ENCODE measurements around the gene NPAS3.

The NPAS3 gene

GRCh38 chr14:33567731-33568130 is 629.1 kb downstream of the NPAS3 start:
- in situ Hi-C loops (cut with MboI; ENCODE audit: low sequenced_read_pairs), result no loop called here

GRCh38 chr14:33568935-33569579 is 630.4 kb downstream of the NPAS3 start:
- in situ Hi-C loops (cut with MboI; ENCODE audit: low sequenced_read_pairs), result no loop called here

- in situ Hi-C loops (cut with MboI; ENCODE audit: low sequenced_read_pairs), result no loop called here
Measured at GRCh38 chr14:33569821-33570687, 631.4 kb downstream of the NPAS3 start.

- in situ Hi-C loops (cut with MboI; ENCODE audit: low sequenced_read_pairs), result no loop called here
Measured at GRCh38 chr14:33570694-33571310, 632.1 kb downstream of the NPAS3 start.

GRCh38 chr14:33573301-33573880 is 634.7 kb downstream of the NPAS3 start:
- in situ Hi-C loops (cut with MboI; ENCODE audit: low sequenced_read_pairs), result no loop called here

GRCh38 chr14:33576014-33576413 is 637.3 kb downstream of the NPAS3 start:
- in situ Hi-C loops (cut with MboI; ENCODE audit: low sequenced_read_pairs), result no loop called here

GRCh38 chr14:33578461-33579216 is 640.0 kb downstream of the NPAS3 start:
- in situ Hi-C loops (cut with MboI; ENCODE audit: low sequenced_read_pairs), result no loop called here

- in situ Hi-C loops (cut with MboI; ENCODE audit: low sequenced_read_pairs), result no loop called here
Measured at GRCh38 chr14:33580231-33580749, 641.6 kb downstream of the NPAS3 start.

GRCh38 chr14:33580841-33581240 is 642.2 kb downstream of the NPAS3 start:
- in situ Hi-C loops (cut with MboI; ENCODE audit: low sequenced_read_pairs), result no loop called here

- in situ Hi-C loops (cut with MboI; ENCODE audit: low sequenced_read_pairs), result no loop called here
Measured at GRCh38 chr14:33584697-33585096, 646.0 kb downstream of the NPAS3 start.

- in situ Hi-C loops (cut with MboI; ENCODE audit: low sequenced_read_pairs), result no loop called here
Measured at GRCh38 chr14:33586806-33587205, 648.1 kb downstream of the NPAS3 start.

GRCh38 chr14:33587791-33588190 is 649.1 kb downstream of the NPAS3 start:
- in situ Hi-C loops (cut with MboI; ENCODE audit: low sequenced_read_pairs), result no loop called here

- in situ Hi-C loops (cut with MboI; ENCODE audit: low sequenced_read_pairs), result no loop called here
Measured at GRCh38 chr14:33588771-33589170, 650.1 kb downstream of the NPAS3 start.

GRCh38 chr14:33589334-33589733 is 650.7 kb downstream of the NPAS3 start:
- in situ Hi-C loops (cut with MboI; ENCODE audit: low sequenced_read_pairs), result no loop called here

GRCh38 chr14:33590891-33591630 is 652.4 kb downstream of the NPAS3 start:
- in situ Hi-C loops (cut with MboI; ENCODE audit: low sequenced_read_pairs), result no loop called here

GRCh38 chr14:33592297-33592696 is 653.6 kb downstream of the NPAS3 start:
- in situ Hi-C loops (cut with MboI; ENCODE audit: low sequenced_read_pairs), result no loop called here

GRCh38 chr14:33596211-33597080 is 657.8 kb downstream of the NPAS3 start:
- in situ Hi-C loops (cut with MboI; ENCODE audit: low sequenced_read_pairs), result no loop called here

- in situ Hi-C loops (cut with MboI; ENCODE audit: low sequenced_read_pairs), result no loop called here
Measured at GRCh38 chr14:33598582-33598981, 659.9 kb downstream of the NPAS3 start.

GRCh38 chr14:33602396-33602795 is 663.7 kb downstream of the NPAS3 start:
- in situ Hi-C loops (cut with MboI; ENCODE audit: low sequenced_read_pairs), result no loop called here
